CD4-positive, alpha-beta T cell treated with Interleukin-12 subunit alpha and Interleukin-12 subunit beta, for 1 hour (primary cell): ENCODE results near the gene BRPF1.

Experiments used
- DNase-seq: peaks from one replicate; pipeline ENCODE4 v3.0.0-alpha.2; 2020

BRPF1 gene

GRCh38 chr3:9739181-9739580 is 7.6 kb downstream of the BRPF1 start:
- no peak for DNase-seq

GRCh38 chr3:9742560-9742959 is 11.0 kb downstream of the BRPF1 start:
- DNase-seq = no peak

- no peak for DNase-seq
Measured at GRCh38 chr3:9743548-9743947, 12.0 kb downstream of the BRPF1 start.

GRCh38 chr3:9744162-9744561 is 12.6 kb downstream of the BRPF1 start:
- no peak for DNase-seq

DNA sequence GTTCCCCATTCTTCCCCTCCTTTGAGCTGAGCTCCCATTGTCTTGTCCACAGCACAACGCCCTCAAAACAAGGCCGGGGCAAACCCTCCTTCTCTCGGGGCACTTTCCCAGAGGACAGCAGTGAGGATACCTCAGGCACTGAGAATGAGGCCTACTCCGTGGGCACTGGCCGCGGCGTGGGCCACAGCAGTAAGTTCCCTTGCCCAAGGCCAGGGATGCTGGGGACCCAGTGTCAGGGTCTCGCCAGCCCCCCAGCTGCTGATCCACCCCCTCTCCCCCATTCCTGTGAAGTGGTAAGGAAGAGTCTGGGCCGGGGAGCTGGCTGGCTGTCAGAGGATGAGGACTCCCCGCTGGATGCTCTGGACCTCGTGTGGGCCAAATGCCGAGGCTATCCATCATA is 14.0 kb downstream of the BRPF1 start:
- DNase-seq = no peak

- no peak for DNase-seq
Measured at GRCh38 chr3:9746330-9746729, 14.8 kb downstream of the BRPF1 start.

DNA sequence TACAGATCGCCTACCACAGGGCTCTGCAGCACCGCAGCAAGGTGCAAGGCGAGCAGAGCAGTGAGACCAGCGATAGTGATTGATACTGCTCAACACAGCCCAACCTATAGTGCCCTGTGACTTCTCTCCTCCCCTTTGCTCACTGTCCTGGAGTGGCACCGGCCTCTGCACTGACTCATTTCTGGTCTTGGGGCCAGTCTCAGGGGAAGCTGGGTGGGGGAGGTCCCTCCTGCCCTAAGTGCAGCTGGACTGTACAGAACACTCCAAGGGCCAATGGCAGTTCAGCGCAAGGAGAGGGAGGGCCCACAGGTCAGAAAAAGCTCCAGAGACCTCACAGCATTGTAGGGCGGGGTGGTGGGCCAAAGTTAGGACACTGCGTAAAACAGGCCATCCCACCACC is 15.7 kb downstream of the BRPF1 start:
- no peak for DNase-seq

GRCh38 chr3:9748031-9748430 is 16.5 kb downstream of the BRPF1 start:
- DNase-seq = no peak

DNA sequence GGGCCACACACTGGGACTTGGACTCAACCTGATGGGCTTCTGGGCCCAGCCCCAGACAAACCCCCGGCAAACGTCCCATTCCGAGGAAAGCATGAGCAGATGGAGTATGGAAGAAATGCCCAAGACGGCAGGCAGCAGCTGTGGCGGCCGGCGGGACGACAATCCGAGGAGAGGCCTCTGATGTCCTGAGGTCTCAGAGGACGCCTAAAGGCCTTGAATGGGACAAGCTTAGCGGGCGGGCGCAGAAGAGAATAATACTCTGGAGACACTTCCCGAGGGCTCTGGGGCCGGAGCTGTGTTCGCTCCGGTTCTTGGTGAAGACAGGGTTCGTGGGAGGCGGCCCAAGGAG is 17.7 kb downstream of the BRPF1 start:
- no peak for DNase-seq

GRCh38 chr3:9749645-9750555 is 18.4 kb downstream of the BRPF1 start, which contains the start of gene OGG1:
Gene OGG1, plus strand, starts transcription at chr3:9749952. Its CDS starts 335 bp downstream, at chr3:9750287.
- DNase-seq = peak; percentile 96

DNA sequence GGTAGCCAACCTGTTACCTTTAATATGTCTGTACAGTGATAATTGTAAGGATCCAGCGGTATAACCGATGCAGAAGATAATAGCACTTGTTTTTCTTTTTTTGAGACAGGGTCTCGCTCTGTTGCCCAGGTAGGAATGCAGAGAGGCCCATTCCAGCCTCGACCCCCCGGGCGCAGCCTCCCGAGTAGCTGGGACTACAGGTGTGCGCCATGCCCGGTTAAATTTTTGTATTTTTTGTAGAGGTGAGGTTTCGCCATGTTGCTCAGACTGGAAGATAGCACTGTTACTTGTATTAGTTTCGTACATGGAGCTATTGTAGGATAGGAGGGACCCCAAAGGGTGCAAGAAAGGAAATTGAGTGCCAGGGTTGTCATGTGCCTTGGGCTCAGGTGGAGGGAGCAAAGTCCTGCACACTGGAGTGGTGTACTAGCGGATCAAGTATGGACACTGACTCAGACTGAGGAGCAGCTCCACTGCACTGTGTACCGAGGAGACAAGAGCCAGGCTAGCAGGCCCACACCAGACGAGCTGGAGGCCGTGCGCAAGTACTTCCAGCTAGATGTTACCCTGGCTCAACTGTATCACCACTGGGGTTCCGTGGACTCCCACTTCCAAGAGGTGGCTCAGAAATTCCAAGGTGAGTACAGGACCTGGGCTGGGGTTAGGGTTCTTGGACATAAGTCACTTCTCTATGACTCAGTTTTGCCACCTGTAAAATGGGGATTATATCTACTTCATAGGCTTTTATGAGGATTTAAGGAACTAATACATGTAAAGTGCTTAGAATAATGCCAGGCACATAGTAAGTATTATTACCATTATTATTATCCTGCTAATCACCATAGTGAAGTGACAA is 19.2 kb downstream of the BRPF1 start:
- no peak for DNase-seq

GRCh38 chr3:9754678-9755077 is 23.1 kb downstream of the BRPF1 start:
- no peak for DNase-seq

- no peak for DNase-seq
Measured at GRCh38 chr3:9757427-9757826, 25.9 kb downstream of the BRPF1 start.

GRCh38 chr3:9760779-9761505 is 29.4 kb downstream of the BRPF1 start:
- no peak for DNase-seq

DNA sequence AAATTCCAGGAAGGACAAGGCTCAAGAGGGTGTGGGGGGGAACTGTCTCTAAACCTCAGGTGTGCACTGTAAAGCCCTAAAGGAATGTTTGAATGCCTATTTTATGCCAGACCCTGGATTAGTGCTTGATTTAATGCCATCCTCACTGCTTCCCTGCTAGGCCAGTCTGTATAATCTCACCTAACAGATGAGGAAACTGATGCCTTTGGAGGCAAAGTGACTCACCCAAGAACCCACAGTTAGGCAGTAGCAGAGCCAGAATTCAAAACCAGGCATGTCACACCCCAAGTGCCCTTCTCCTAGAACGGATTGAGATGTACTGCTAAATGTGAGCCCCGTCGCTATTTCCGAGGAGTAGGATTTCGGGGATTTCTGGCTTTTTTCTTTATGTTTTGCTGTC is 30.4 kb downstream of the BRPF1 start:
- no peak for DNase-seq

DNA sequence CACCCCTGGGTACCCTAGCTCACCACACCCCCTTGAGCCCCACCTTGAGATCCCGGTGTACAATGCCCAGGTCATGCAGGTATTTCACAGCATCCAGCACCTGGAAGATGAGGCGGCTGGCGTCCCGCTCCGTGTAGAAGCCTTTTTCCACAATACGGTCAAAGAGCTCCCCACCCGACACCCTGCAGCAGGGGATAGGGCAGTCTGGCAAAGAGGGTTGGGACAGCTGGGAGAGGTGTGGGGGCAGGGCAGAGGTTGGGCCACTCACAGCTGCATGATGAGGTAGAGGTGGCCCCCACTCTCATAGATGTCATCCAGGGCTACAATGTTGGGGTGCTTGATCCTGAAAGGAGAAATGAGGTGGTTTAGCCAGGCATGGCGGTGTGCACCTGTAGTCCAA is 31.3 kb downstream of the BRPF1 start:
- DNase-seq = no peak

DNA sequence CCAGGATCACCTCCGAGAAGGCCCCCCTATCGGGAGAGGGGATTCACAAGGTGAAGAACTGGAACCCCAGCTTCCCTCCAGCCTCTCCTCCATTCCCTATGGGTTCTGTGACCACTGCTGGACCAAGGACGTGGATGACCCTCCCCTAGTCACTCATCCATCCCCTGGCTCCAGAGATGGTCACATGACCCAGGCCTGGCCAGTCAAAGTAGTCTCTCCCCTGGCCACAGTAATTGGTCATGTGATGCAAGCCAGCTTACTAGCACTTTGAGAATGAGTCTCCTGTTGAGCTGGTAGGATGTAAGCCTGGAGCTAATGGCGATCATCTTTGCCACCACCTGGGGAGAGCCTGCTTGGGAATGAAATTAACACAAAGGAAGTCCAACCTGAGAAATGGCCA is 34.3 kb downstream of the BRPF1 start:
- no peak for DNase-seq

- no peak for DNase-seq
Measured at GRCh38 chr3:9767418-9767817, 35.9 kb downstream of the BRPF1 start.

- DNase-seq = no peak
Measured at GRCh38 chr3:9768141-9768775, 36.7 kb downstream of the BRPF1 start.

DNA sequence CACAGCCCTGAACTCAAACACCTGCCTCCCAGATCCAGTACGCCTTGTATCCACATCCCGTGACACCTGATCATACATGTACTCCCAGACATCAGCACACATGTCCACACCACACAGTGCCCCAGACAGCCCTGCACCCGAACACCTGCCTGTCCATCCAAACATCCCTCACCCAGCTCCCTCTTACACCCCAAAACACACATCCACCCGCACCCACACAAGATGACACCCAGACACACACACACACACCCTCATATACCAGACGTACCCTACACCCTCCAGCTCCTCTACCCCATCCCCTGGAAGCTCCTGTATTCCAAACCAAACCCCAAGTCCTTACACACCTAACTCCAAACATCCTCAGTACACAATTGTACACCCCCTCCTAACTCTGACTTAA is 37.5 kb downstream of the BRPF1 start:
- no peak for DNase-seq

GRCh38 chr3:9769426-9770275 is 38.1 kb downstream of the BRPF1 start, which contains the start of gene CAMK1:
Gene CAMK1, minus strand, starts transcription at chr3:9769947. Its CDS starts 2,198 bp downstream, at chr3:9767749.
- peak; percentile 57 for DNase-seq
